ENCODE results near the gene AGXT.

Gene AGXT

GRCh38 chr2:240871071-240871958, 2.7 kb downstream of the AGXT start:
- no peak overlapping the region for H3K27ac Mint-ChIP-seq
- DNase-seq: no peak
- H3K4me1 Mint-ChIP-seq: no peaks in the 10 kb centered on the region
- H3K9me3 Mint-ChIP-seq: no peaks in the 10 kb centered on the region
- CTCF ChIA-PET: interaction anchor here (0.6 kb wide), 1 partner anchor 1036 kb away, joined by 3 read pairs; no protein-coding TSS in a partner anchor
- H3K27me3 Mint-ChIP-seq: no peaks in the 10 kb centered on the region
- H3K4me3 Mint-ChIP-seq: no peak overlapping the region
- H3K36me3 Mint-ChIP-seq: no peaks in the 10 kb centered on the region

DNA sequence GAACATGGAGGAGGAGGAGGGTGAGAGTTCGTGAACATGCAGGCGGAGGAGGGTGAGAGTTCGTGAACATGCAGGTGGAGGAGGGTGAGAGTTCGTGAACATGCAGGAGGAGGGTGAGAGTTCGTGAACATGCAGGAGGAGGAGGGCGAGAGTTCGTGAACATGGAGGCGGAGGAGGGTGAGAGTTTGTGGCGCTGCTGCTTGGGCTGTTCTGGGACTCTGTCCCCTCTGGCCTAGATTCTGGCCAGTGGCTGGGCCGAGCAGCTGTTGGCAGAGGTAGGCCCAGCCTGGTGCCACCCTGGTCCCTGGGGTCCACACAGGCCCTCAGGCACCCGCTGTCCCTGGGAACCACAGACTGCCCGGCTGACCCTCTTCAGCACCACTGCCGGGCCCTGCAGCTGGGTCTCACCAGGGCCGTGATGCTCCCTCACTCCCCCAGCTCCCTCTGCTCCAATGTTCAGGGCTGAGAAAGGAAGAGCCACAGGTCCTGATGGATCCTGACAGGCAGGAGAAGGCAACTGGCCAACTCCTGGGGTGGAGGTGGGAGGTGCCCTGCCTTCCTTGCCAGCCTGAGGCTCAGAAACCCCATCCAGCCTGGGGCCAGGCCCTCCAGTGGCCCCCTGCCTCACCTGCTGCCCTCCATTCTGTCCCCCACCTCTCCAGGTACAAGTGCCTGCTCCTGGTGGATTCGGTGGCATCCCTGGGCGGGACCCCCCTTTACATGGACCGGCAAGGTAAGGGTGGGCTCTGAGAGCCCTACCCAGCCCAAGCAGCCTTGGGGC, 3.9 kb downstream of the AGXT start:
- no peaks in the 10 kb centered on the region for H3K9me3 Mint-ChIP-seq
- H3K4me3 Mint-ChIP-seq: no peak overlapping the region
- DNase-seq: no peak
- H3K27ac Mint-ChIP-seq: no peak overlapping the region
- CTCF ChIA-PET: no interaction called here
- H3K36me3 Mint-ChIP-seq: no peaks in the 10 kb centered on the region
- H3K4me1 Mint-ChIP-seq: no peaks in the 10 kb centered on the region
- no peaks in the 10 kb centered on the region for H3K27me3 Mint-ChIP-seq

GRCh38 chr2:240873098-240873788, 4.6 kb downstream of the AGXT start:
- no peak overlapping the region for H3K27ac Mint-ChIP-seq
- no peaks in the 10 kb centered on the region for H3K9me3 Mint-ChIP-seq
- H3K4me3 Mint-ChIP-seq: no peak overlapping the region
- DNase-seq: no peak
- H3K4me1 Mint-ChIP-seq: no peaks in the 10 kb centered on the region
- CTCF ChIA-PET: no interaction called here
- no peaks in the 10 kb centered on the region for H3K36me3 Mint-ChIP-seq
- H3K27me3 Mint-ChIP-seq: no peaks in the 10 kb centered on the region

GRCh38 chr2:240873805-240874714, 5.4 kb downstream of the AGXT start:
- no peak overlapping the region for H3K27ac Mint-ChIP-seq
- CTCF ChIA-PET: interaction anchor here (1.1 kb wide), 1 partner anchor 23 kb away, joined by 3 read pairs; no protein-coding TSS in a partner anchor

GRCh38 chr2:240874715-240875227, 6.1 kb downstream of the AGXT start:
- H3K9me3 Mint-ChIP-seq: no peaks in the 10 kb centered on the region
- no peaks in the 10 kb centered on the region for H3K36me3 Mint-ChIP-seq
- CTCF ChIA-PET: interaction anchor here (1.1 kb wide), 1 partner anchor 24 kb away, joined by 3 read pairs; no protein-coding TSS in a partner anchor
- H3K27me3 Mint-ChIP-seq: no peaks in the 10 kb centered on the region
- H3K27ac Mint-ChIP-seq: no peak overlapping the region
- H3K4me3 Mint-ChIP-seq: no peak overlapping the region
- H3K4me1 Mint-ChIP-seq: no peaks in the 10 kb centered on the region
- DNase-seq: no peak

More at GRCh38 chr2:240873805-240874714, 5.4 kb downstream of the AGXT start:
- H3K27me3 Mint-ChIP-seq: no peaks in the 10 kb centered on the region
- no peak overlapping the region for H3K4me3 Mint-ChIP-seq
- DNase-seq: no peak
- H3K9me3 Mint-ChIP-seq: no peaks in the 10 kb centered on the region
- H3K4me1 Mint-ChIP-seq: no peaks in the 10 kb centered on the region
- no peaks in the 10 kb centered on the region for H3K36me3 Mint-ChIP-seq

- CTCF ChIA-PET: no interaction called here
- H3K36me3 Mint-ChIP-seq: no peaks in the 10 kb centered on the region
- H3K27me3 Mint-ChIP-seq: no peaks in the 10 kb centered on the region
- no peaks in the 10 kb centered on the region for H3K4me1 Mint-ChIP-seq
- no peaks in the 10 kb centered on the region for H3K9me3 Mint-ChIP-seq
- no peak overlapping the region for H3K27ac Mint-ChIP-seq
- no peak overlapping the region for H3K4me3 Mint-ChIP-seq
- no peak for DNase-seq
These were observed 6.8 kb downstream of the AGXT start for GRCh38 chr2:240875228-240876034.

DNA sequence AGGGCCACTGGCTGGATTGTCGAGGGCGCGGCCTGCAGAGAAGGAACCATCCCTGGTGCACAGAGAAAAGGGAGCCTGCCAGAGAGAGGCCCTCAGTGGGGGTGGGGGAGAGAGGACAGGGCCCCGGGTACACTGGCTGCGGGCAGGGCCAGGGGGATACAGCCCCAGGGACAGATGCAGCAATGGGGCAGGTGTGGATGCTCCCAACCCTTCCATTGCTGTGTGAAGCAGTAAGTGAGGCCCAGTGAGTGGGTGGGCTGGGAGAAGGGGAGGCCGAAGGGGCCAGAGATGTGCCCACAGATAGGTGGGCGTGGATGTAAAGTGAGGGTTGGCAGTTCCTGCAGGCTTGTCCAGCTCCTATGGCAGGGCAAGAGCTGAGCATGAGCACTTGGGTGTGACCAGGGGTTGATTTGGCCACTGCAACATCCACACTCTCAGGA, 7.4 kb downstream of the AGXT start:
- no peaks in the 10 kb centered on the region for H3K9me3 Mint-ChIP-seq
- CTCF ChIA-PET: no interaction called here

GRCh38 chr2:240876475-240877251, 8.0 kb downstream of the AGXT start:
- Mint-ChIP-seq H3K9me3 (no peaks in the 10 kb centered on the region), H3K27me3 (no peaks in the 10 kb centered on the region), H3K4me3 (no peak overlapping the region), H3K36me3 (no peaks in the 10 kb centered on the region), H3K27ac (no peak overlapping the region), H3K4me1 (no peaks in the 10 kb centered on the region)
- CTCF ChIA-PET: no interaction called here
- no peak for DNase-seq

More for the DNA sequence above, 7.4 kb downstream of the AGXT start:
- H3K27me3 Mint-ChIP-seq: no peaks in the 10 kb centered on the region
- H3K4me1 Mint-ChIP-seq: no peaks in the 10 kb centered on the region
- no peak overlapping the region for H3K27ac Mint-ChIP-seq
- no peaks in the 10 kb centered on the region for H3K36me3 Mint-ChIP-seq
- H3K4me3 Mint-ChIP-seq: no peak overlapping the region
- no peak for DNase-seq

- Mint-ChIP-seq H3K9me3 (no peaks in the 10 kb centered on the region), H3K4me3 (no peak overlapping the region), H3K27me3 (no peaks in the 10 kb centered on the region), H3K27ac (no peak overlapping the region), H3K4me1 (no peaks in the 10 kb centered on the region), H3K36me3 (no peaks in the 10 kb centered on the region)
- CTCF ChIA-PET: no interaction called here
- no peak for DNase-seq
These were observed 9.1 kb downstream of the AGXT start for GRCh38 chr2:240877460-240878340.

DNA sequence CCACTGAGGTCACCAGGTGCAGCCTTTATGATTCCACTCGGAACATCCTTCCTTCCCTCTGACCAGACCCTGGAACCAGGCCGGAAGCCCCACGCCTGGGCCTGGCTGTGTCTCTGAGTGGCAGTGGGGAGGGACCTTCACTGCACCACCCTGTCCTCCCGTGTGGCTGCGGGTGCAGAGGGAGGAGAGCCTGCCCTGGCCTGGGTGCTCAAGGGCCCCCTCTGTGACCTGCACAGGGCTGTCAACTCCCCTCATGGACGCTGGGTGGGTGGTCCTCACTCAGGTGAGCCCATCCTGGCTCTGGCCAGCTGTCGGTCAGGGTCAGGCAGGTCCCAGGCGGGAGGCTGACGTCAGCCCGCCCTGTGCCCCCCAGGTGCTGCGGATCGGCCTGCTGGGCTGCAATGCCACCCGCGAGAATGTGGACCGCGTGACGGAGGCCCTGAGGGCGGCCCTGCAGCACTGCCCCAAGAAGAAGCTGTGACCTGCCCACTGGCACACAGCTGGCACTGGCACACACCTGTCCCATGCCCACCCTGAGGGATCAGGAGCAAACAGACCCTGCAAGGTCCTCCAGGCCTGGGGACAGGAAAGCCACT, 9.8 kb downstream of the AGXT start:
- Mint-ChIP-seq H3K4me3 (no peak overlapping the region), H3K36me3 (no peaks in the 10 kb centered on the region), H3K27ac (no peak overlapping the region), H3K9me3 (no peaks in the 10 kb centered on the region), H3K27me3 (no peaks in the 10 kb centered on the region), H3K4me1 (no peaks in the 10 kb centered on the region)
- DNase-seq: no peak
- CTCF ChIA-PET: no interaction called here

DNA sequence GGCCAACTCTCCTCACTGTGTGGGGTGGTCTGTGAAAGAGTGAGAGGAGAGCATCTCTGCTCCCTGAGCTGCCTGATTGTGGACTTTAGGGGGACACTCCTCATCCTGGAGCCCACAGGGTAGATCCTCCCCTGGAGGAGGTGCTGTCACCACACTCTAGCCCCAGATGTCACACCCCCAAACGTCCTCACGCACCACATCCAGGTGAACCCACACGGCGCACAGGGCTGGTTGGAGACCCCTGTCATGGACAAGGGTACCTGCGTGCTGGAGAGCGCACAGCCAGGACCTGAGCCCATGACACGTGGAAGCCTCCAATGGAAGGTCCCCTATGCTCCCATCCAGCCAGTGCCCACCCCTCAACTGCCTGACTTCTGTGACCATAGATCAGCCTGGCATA, 10.5 kb downstream of the AGXT start:
- no peak for DNase-seq
- CTCF ChIA-PET: no interaction called here
- H3K4me1 Mint-ChIP-seq: no peaks in the 10 kb centered on the region
- no peak overlapping the region for H3K27ac Mint-ChIP-seq
- no peaks in the 10 kb centered on the region for H3K9me3 Mint-ChIP-seq
- H3K27me3 Mint-ChIP-seq: no peaks in the 10 kb centered on the region
- H3K36me3 Mint-ChIP-seq: no peaks in the 10 kb centered on the region
- H3K4me3 Mint-ChIP-seq: no peak overlapping the region
